Posterior cingulate gyrus (tissue), 11 donors: ENCODE results near the gene UTY.

Experiments
- DNase-seq, 10 donors: peaks; one replicate each; pipeline versions ENCODE4 v3.0.0 to v3.0.0-alpha.2; 2020 to 2021; ENCODE audit warnings: mixed read lengths in 3 of 10
- intact Hi-C: fragments of 100-400 bp; cut with DNase I; formaldehyde crosslinking; loops from one replicate; pipeline ENCODE4 v1.15.1; 2023

UTY gene

DNA sequence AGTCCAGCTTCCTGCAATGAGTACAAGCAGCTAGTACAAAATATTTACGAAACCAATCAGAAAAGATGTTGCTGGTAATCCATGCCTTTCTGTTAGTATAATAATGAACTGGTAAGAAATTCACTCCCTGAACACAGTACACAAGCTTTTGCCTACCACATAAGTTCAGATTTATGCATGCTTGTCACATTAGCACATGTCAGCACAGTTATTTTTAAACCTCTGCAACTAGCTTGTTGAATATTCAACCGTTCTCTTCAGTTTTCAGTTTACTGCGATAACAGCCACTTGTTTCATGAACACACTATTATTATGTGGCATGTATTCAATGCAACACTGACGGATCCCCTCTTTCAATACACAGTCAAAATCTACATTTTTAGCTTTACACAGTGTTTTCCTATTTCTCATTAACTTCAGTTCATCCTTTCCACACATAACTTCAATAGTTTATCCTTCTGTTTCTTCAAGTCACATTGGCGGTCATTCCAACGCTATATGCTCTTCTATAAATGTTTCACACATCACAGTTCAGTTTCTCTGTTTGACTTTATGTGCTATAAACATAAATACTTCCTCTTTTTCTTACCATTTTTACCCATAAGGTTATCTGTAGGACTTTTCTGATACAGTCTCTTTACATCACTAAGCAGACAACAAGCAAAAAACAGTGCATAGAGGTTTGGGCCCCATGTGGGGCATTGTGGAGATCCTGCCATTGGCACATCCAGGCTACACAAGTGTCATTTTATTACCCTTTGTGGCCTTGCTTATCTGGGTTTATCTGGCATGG is 62.8 kb downstream of the UTY start:
- intact Hi-C loops: no loop called here
- DNase-seq: no peak

DNA sequence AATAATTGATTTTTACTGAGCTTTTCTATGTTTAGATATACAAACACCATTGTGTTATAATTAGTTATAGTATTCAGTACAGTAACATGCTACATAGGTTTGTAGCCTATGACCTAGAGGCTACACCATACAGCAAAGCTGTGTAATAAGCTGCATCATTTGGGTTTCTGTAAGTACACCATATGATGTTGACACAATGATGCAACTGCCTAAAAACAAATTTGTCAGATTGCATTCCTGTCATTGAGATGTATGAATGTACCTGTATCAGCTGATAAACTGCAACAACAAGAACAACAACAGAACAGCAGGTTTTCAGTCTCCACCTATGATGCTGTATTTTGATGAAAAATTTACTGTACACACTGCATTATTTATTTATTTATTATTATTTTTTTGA is 64.3 kb downstream of the UTY start:
- intact Hi-C loops: no loop called here
- DNase-seq: no peak

- no peak for DNase-seq
- intact Hi-C loops: no loop called here
These were observed 81.0 kb downstream of the UTY start for GRCh38 chrY:13398876-13399275.

- intact Hi-C loops: no loop called here
These were observed 98.6 kb downstream of the UTY start for GRCh38 chrY:13381110-13381683.

GRCh38 chrY:13370868-13371800 is 108.7 kb downstream of the UTY start:
- DNase-seq: no peak
- intact Hi-C loops: no loop called here

More at GRCh38 chrY:13381110-13381683, 98.6 kb downstream of the UTY start:
- DNase-seq: no peak

GRCh38 chrY:13370245-13370644 is 109.6 kb downstream of the UTY start:
- intact Hi-C loops: no loop called here
- DNase-seq: no peak

GRCh38 chrY:13368513-13368845 is 111.4 kb downstream of the UTY start:
- no peak for DNase-seq
- intact Hi-C loops: no loop called here

DNA sequence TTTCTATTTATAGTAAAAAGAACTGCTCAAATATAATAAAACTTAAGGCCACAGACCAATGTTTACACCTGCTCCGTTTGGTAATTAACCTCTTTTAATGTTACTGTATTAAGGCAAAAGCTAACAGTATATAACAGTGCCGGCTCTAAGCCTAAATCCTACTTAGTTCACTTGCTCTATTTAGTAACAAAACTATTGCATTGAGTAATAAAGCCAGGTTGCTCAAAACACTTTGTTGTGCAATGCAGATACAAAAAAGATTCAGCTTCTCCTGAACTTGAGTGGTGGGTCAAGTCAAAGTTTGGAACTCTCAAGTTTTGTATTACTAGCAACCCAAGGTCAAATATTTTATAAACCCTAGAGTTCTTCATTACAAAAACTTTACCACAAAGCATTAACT is 116.2 kb downstream of the UTY start:
- DNase-seq: no peak
- intact Hi-C loops: no loop called here

- intact Hi-C loops: no loop called here
- DNase-seq: no peak
These were observed 117.2 kb downstream of the UTY start for GRCh38 chrY:13362662-13363061.

DNA sequence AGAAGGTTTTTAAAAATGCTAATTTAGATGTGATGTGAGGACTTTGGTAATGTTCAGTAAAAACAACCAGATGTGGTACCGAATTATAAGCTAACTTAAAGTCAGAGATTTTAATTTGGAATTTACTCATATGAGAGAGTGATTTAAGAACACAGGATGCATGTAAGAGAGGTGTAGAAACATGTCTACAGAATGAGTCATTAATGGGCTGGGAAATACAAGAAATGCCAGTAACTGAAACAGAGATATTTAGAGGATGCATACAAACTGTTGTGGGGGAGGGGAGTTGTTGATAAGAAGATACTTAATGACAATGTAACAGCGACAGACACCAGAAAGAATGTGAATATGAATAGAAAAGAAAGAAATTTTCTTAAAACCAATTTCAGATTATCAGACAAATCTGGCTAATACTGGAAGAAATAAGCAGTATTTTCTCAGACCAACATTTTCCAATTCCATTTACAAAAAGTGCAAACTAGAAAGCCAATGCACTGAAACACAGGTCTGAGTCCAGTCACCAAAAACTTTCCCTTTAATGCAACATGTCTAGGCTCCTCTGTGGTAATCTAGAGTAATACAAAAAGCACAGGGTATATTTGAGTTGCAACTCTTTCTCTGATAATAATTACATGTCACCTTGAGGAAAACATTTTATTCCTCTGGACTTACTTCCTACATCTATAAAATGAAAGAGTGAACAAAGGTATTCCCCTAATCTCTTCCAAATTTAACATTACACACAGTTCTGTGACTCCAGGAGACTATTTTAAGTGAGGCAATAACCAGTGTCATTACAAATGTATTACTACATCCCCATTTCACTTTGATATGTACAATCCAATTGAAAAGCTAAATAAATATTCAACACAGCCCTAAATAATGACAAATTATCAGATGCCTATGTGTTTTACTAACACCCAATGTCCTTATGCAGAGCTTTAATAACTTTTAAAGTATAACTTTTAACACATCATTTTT is 117.9 kb downstream of the UTY start:
- DNase-seq: no peak
- intact Hi-C loops: no loop called here

DNA sequence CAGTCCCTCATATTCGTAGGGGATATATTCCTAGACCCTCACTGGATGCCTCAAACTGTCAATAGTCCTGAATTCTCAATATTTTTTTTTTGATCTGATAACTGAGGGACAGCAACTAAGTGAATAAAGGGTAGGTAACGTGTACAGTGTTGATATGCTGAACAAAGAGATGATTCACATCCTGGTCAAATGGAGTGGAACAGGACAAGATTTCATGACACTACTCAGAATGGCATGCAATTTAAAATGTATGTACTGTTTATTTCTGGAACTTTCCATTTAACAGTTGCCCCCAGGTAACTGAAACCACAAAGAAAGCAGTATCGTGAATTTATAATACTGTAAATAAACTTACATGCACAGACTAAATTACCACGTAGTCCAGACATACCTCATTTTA is 128.4 kb downstream of the UTY start:
- no peak for DNase-seq
- intact Hi-C loops: no loop called here

GRCh38 chrY:13347106-13347505 is 132.7 kb downstream of the UTY start:
- intact Hi-C loops: no loop called here
- DNase-seq: no peak

DNA sequence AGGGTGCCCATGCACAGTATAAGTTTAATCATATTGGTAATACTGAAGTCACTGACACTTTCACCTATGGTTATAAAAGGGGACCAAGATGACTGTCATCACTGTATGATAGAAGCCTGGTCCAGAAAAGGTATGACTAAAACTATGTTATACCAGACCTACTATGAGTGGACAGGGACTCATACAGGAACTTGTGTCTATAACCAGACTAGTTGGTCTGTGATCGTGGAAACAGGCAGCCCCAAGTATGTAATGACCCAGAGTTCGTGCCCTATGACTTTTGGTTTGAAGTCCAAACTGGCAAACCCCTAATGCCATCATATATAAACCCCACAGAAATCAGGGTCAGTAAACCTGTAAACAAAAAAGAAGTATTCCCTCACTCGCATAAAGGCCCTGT is 134.3 kb downstream of the UTY start:
- no peak for DNase-seq
- intact Hi-C loops: no loop called here

DNA sequence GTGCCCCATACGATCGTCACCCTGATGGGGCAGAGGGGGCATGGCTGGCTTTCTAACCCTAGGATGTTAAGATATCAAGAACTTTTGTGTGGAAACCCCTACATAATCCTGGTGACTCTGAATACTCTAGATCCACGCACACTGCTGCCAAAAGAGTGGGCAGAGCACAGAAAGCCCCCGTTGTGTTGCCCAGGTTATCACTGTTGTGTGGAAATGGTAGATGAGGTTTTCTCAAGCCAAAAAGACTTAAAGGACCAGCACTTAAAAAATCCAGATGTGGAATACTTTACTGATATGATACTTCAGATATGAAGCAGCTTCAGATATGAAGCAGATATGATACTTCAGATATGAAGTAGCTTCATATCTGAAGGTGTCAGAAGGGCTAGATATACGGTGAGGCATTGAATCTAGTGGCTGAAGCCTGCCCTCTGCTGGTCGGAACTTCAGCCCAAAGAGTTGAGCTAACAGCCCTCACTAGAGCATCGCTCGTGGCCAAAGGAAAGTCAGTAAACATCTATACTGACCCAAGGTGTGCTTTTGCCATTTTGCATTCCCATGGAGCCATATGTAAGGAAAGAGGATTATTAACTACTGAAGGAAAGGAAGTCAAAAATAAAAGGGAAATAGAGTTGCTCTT is 136.4 kb downstream of the UTY start:
- peak in 3 of 10 donors; percentile 15 to 59 (median 44) for DNase-seq
- intact Hi-C loops: no loop called here

GRCh38 chrY:13339939-13340338 is 139.9 kb downstream of the UTY start:
- intact Hi-C loops: no loop called here

DNA sequence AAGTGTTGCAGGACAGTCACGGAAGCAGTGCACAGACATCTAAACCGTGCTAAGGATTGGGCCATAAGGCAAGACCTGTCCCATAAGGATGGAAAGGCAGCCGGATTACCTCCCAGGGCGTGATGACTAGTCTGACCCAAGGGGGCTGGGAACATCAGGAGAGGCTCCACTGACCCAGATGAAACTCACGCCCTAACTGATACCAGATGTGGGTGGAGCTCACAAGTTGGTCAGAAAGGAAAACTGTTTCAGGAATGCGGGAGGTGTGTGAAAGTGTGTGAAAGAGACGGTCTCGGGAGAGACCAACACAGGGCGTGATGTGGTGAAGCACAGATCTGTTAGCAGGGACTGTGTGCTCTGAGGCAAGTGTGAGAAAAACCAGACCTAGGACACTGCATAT is 140.5 kb downstream of the UTY start:
- intact Hi-C loops: no loop called here

More at GRCh38 chrY:13339939-13340338, 139.9 kb downstream of the UTY start:
- DNase-seq: peak in 3 of 10 donors; percentile 12 to 35 (median 19)

GRCh38 chrY:13338711-13339110 is 141.1 kb downstream of the UTY start:
- DNase-seq: no peak
- intact Hi-C loops: no loop called here

More for the DNA sequence above, 140.5 kb downstream of the UTY start:
- no peak for DNase-seq

DNA sequence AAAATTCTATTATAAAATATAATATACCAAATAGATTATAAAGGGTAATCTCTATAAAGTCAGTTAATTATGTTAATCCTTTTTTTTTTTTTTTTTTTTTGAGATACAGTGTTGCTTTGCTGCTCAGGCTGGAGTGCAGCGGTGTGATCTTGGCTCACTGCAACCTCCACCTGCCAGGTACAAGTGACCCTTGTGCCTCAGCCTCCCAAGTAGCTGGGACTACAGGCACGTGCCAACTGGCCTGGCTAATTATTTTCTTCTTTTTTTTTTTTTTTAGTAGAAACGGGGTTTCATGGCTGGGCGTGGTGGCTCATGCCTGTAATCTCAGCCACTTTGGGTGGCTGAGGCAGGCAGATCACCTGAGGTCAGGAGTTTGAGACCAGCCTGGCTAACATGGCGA is 141.9 kb downstream of the UTY start:
- intact Hi-C loops: no loop called here
- no peak for DNase-seq

DNA sequence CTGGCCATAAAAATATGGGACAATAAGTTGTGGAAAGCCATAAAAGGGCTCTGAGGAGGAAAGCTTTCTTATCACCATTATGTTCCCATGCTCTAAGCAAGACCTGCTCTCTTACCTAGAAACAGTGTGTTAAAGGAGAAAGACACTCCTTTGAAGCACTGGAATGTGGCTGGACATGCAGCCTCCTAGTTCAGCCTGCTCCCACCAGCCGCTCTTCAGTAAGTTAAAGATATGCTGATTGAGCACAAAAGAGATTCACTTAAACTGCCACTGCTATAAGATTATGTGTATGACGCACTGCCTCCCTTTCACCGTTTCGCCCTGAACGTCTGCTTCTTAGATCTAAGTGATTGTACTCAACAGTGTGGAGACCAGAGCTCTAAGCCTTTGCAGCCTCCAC is 146.0 kb downstream of the UTY start:
- no peak for DNase-seq
- intact Hi-C loops: no loop called here

DNA sequence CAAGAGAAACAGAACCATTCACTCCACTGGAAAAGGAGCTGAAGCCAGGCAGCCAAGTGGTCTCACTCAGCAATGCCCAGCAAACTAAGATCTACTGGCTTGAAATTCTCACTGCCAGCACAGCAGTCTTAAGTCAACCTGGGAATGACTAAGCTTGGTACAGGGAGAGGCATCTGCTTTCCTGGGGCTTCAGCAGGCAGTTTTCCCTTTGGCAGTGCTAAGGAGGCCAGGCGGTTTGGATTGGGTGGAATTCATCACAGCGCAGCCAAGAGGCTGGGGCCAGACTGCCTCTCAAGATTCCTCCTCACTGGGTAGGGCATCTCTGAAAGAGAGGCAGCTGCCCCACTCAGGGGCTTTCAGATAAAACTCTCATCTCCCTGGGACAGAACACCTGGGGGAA is 149.2 kb downstream of the UTY start:
- DNase-seq: no peak
- intact Hi-C loops: no loop called here
